Liver (tissue), 3 donors: Measurements from ENCODE around the gene SH2D4B.

Source experiments
- EGR1 ChIP-seq, 2 donors: IDR thresholded peaks; 2 replicates each; pipeline ENCODE4 v1.6.1; 2016 to 2018; ENCODE audit warnings: antibody characterized with exemption in 2 of 2, low read depth in 2 of 2
- JUND ChIP-seq, 2 donors: IDR thresholded peaks; 2 replicates each; pipeline ENCODE4 v1.6.1; 2016; ENCODE audit warnings: antibody characterized with exemption in 2 of 2
- TF ChIP-seq, protein P1 (sequence below): IDR thresholded peaks from 2 replicates; pipeline ENCODE4 v1.6.1; 2016; ENCODE audit warnings: antibody characterized with exemption
- TF ChIP-seq, protein P2 (sequence below): fragments of 150-350 bp; IDR thresholded peaks from 2 replicates; pipeline ENCODE4 v1.5.1; 2017; ENCODE audit warnings: improper control_type of control experiment, low read depth, low read length; ENCODE audit not compliant: missing input control
- donor health status: healthy.
- donor health status: healthy.

DNA sequence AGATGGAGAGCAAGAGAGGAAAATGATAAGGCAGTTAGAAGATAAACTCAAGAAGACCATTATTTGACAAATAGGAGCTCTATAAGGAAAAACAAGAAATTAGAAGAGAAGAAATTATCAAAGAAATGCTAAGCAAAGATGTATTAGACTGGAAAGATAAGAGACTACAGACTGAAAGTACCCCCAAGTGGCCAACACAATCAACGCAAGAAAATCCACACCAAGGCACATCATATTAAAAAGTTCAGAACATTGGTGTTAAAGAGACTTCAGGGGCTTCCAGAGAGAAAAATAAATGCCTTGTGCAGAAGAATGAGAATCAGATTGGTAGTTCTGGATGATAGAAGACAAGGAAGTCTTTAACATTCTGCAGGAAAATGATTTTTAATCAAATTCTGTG, 46.0 kb downstream of the SH2D4B start:
- TF ChIP-seq, protein P1, sequence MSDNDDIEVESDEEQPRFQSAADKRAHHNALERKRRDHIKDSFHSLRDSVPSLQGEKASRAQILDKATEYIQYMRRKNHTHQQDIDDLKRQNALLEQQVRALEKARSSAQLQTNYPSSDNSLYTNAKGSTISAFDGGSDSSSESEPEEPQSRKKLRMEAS: no peak
- TF ChIP-seq JUND (IDR thresholded peaks at IDR 0.05) (no peak), EGR1 (IDR thresholded peaks at IDR 0.05; ENCODE audit: low read depth in 2 of 2) (no peak)
- TF ChIP-seq, protein P2, sequence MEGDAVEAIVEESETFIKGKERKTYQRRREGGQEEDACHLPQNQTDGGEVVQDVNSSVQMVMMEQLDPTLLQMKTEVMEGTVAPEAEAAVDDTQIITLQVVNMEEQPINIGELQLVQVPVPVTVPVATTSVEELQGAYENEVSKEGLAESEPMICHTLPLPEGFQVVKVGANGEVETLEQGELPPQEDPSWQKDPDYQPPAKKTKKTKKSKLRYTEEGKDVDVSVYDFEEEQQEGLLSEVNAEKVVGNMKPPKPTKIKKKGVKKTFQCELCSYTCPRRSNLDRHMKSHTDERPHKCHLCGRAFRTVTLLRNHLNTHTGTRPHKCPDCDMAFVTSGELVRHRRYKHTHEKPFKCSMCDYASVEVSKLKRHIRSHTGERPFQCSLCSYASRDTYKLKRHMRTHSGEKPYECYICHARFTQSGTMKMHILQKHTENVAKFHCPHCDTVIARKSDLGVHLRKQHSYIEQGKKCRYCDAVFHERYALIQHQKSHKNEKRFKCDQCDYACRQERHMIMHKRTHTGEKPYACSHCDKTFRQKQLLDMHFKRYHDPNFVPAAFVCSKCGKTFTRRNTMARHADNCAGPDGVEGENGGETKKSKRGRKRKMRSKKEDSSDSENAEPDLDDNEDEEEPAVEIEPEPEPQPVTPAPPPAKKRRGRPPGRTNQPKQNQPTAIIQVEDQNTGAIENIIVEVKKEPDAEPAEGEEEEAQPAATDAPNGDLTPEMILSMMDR: no peak
